ENCODE results near the gene NAT16. TPM values are rescaled to one million over a fixed set of nuclear protein-coding genes. Genes with fewer than 3 reads are reported as not detected.
A peak's percentile ranks its signal among the peaks of the same experiment; 100 is the strongest.
"Not testable (repeated sequence)": the region's sequence is repeated elsewhere in the genome, so short reads cannot be mapped to it uniquely, and the experiment has no call there.

NAT16 gene
- total RNA-seq, 4 donors from 2014 or later = not detected

- intact Hi-C loops (cut with DNase I; ENCODE audit: low total_unique reads) = loop anchor here (10.0 kb wide), 1 partner anchor 144 kb away; no protein-coding TSS in a partner anchor
- no peak for TF ChIP-seq CTCF (IDR thresholded peaks at IDR 0.05)
- TF ChIP-seq POLR2A (IDR thresholded peaks at IDR 0.05) = no peak
- WGBS, 2 donors = 30 to 42% methylated on average over 3 of the region's 3 CpGs
- no peak overlapping the region for H3K4me3 ChIP-seq (ENCODE audit: low read depth, poor library complexity, severe bottlenecking)
- no peak for DNase-seq (ENCODE audit: low spot score in 2 of 2)
Measured at GRCh38 chr7:101140339-101140699, 39.8 kb downstream of the NAT16 start.

- peak; percentile 94 to 95 for DNase-seq (ENCODE audit: low spot score in 2 of 2)
- 11 to 12% methylated on average over 16 of the region's 16 CpGs for WGBS, 2 donors
- TF ChIP-seq POLR2A (IDR thresholded peaks at IDR 0.05) (no peak), CTCF (IDR thresholded peaks at IDR 0.05) (peak in 1 of 3 donors; percentile 89)
- H3K4me3 ChIP-seq (ENCODE audit: low read depth, poor library complexity, severe bottlenecking) = no peak overlapping the region
- intact Hi-C loops (cut with DNase I; ENCODE audit: low total_unique reads) = no loop called here
Measured at GRCh38 chr7:101138213-101138870, 41.8 kb downstream of the NAT16 start.

GRCh38 chr7:101137651-101138212 lies 42.4 kb downstream of the NAT16 start:
- intact Hi-C loops (cut with DNase I; ENCODE audit: low total_unique reads) = no loop called here
- H3K4me3 ChIP-seq (ENCODE audit: low read depth, poor library complexity, severe bottlenecking) = no peak overlapping the region
- no peak for DNase-seq (ENCODE audit: low spot score in 2 of 2)
- no peak for TF ChIP-seq CTCF (IDR thresholded peaks at IDR 0.05)
- 71 to 77% methylated on average over 9 of the region's 9 CpGs for WGBS, 2 donors

- no peak for DNase-seq (ENCODE audit: low spot score in 2 of 2)
- intact Hi-C loops (cut with DNase I; ENCODE audit: low total_unique reads) = no loop called here
- TF ChIP-seq POLR2A (IDR thresholded peaks at IDR 0.05) (no peak), CTCF (IDR thresholded peaks at IDR 0.05) (no peak)
- 80 to 85% methylated on average over 6 of the region's 6 CpGs for WGBS, 2 donors
- H3K4me3 ChIP-seq (ENCODE audit: low read depth, poor library complexity, severe bottlenecking) = no peak overlapping the region
Measured at GRCh38 chr7:101134399-101134980, 45.6 kb downstream of the NAT16 start.

GRCh38 chr7:101133621-101134398 lies 46.3 kb downstream of the NAT16 start:
- intact Hi-C loops (cut with DNase I; ENCODE audit: low total_unique reads) = no loop called here
- no peak overlapping the region for H3K4me3 ChIP-seq (ENCODE audit: low read depth, poor library complexity, severe bottlenecking)
- DNase-seq (ENCODE audit: low spot score in 2 of 2) = no peak
- no peak for TF ChIP-seq CTCF (IDR thresholded peaks at IDR 0.05)
- TF ChIP-seq POLR2A (IDR thresholded peaks at IDR 0.05) = no peak
- 82 to 85% methylated on average over 15 of the region's 15 CpGs for WGBS, 2 donors

- WGBS, 2 donors = 88 to 92% methylated on average over 18 of the region's 18 CpGs
- H3K4me3 ChIP-seq (ENCODE audit: low read depth, poor library complexity, severe bottlenecking); DNase-seq (ENCODE audit: low spot score in 2 of 2); intact Hi-C loops (cut with DNase I; ENCODE audit: low total_unique reads): not testable (repeated sequence)
Measured at GRCh38 chr7:101132626-101133600, 47.2 kb downstream of the NAT16 start.
